Peyer's patch (tissue), 4 donors: ENCODE results near the gene ANO2.

Experiments used
- POLR2A ChIP-seq, 2 donors: fragments of 450-650 bp; IDR thresholded peaks; one replicate each; pipeline ENCODE4 v1.5.1; 2017; ENCODE audit warnings: antibody characterized with exemption in 2 of 2, mild to moderate bottlenecking in 2 of 2, moderate library complexity in 2 of 2
- TF ChIP-seq, protein P1 (sequence below), 6 experiments: fragments of 450-650 bp in 4 of 6; fragments of 200-600 bp in 2 of 6; sonication (generic) in 1 of 6; IDR thresholded peaks; one replicate each; pipeline ENCODE4 v1.5.1; 2017 to 2019; ENCODE audit warnings: antibody characterized with exemption in 6 of 6, mild to moderate bottlenecking in 3 of 6, moderate library complexity in 1 of 6

DNA sequence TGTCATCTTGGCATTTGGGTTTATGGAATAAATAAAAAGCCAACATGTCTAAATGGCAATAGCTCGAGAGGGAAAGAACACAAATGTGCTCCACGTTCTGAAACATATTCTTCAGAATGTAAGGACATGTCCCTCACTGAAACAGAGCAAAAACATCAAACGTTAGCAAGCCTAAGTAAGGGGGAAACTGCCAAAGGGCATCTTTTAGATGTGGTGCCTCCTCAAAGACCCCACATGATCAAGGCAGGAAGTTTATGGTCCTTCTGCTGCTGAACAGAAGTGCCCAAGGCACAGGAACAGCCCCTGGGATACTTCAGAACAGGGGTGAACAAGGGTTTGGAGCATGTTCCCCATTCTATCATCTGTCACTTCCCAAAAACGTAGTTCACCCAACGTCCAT is 227.0 kb downstream of the ANO2 start:
- TF ChIP-seq, protein P1, sequence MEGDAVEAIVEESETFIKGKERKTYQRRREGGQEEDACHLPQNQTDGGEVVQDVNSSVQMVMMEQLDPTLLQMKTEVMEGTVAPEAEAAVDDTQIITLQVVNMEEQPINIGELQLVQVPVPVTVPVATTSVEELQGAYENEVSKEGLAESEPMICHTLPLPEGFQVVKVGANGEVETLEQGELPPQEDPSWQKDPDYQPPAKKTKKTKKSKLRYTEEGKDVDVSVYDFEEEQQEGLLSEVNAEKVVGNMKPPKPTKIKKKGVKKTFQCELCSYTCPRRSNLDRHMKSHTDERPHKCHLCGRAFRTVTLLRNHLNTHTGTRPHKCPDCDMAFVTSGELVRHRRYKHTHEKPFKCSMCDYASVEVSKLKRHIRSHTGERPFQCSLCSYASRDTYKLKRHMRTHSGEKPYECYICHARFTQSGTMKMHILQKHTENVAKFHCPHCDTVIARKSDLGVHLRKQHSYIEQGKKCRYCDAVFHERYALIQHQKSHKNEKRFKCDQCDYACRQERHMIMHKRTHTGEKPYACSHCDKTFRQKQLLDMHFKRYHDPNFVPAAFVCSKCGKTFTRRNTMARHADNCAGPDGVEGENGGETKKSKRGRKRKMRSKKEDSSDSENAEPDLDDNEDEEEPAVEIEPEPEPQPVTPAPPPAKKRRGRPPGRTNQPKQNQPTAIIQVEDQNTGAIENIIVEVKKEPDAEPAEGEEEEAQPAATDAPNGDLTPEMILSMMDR (IDR thresholded peaks at IDR 0.05), result no peak
- no peak for TF ChIP-seq POLR2A (IDR thresholded peaks at IDR 0.05)
